Aorta (tissue), 5 donors: ENCODE measurements around the gene ARHGAP4. TPM values are rescaled to one million over a fixed set of nuclear protein-coding genes. Genes with fewer than 3 reads are reported as not detected.

Experiments used
- ATAC-seq: fragments of 200-7000 bp; cut with Tn5 transposase; one replicate; pipeline ENCODE4 v1.9.1; 2022; ENCODE audit warnings: moderate library complexity; ENCODE audit not compliant: low FRiP score
- DNase-seq, 2 donors: peaks; one replicate each; pipeline ENCODE4 v3.0.0-alpha.2; 2020
- H3K27ac ChIP-seq, 2 donors: one replicate each; pipeline ENCODE4 v1.5.1; 2013; ENCODE audit warnings: low read length in 2 of 2, mild to moderate bottlenecking in 2 of 2, moderate library complexity in 2 of 2, control low read depth in 1 of 2, inconsistent platforms in 1 of 2, low read depth in 1 of 2
- H3K27me3 ChIP-seq, 2 donors: one replicate each; pipeline ENCODE4 v1.6.1; 2013; ENCODE audit warnings: control low read depth in 1 of 2, low read length in 1 of 2, mild to moderate bottlenecking in 1 of 2, moderate library complexity in 1 of 2; ENCODE audit not compliant: insufficient read depth in 2 of 2, control insufficient read depth in 1 of 2
- H3K36me3 ChIP-seq, 2 donors: one replicate each; pipeline ENCODE4 v1.6.1; 2013; ENCODE audit warnings: control low read depth in 1 of 2, low read length in 1 of 2, mild to moderate bottlenecking in 1 of 2; ENCODE audit not compliant: insufficient read depth in 2 of 2, control insufficient read depth in 1 of 2
- H3K4me1 ChIP-seq, 2 donors: one replicate each; pipeline ENCODE4 v1.6.1; 2013; ENCODE audit warnings: low read length in 2 of 2, control low read depth in 1 of 2, mild to moderate bottlenecking in 1 of 2, moderate library complexity in 1 of 2; ENCODE audit not compliant: insufficient read depth in 2 of 2, control insufficient read depth in 1 of 2
- H3K4me3 ChIP-seq, 2 donors: one replicate each; pipeline ENCODE4 v1.5.1; 2013; ENCODE audit warnings: low read length in 2 of 2, control low read depth in 1 of 2, mild to moderate bottlenecking in 1 of 2
- H3K9me3 ChIP-seq: one replicate; pipeline ENCODE4 v1.6.1; 2013; ENCODE audit warnings: mild to moderate bottlenecking, low read length; ENCODE audit not compliant: control insufficient read depth
- WGBS, 2 donors: extraction: QIAGEN DNeasy Blood & Tissue Kit; methylation state at CpG; one replicate each; pipeline ENCODE4 v1.1.7; 2013; 5-methylcytosine and 5-hydroxymethylcytosine counted together
- intact Hi-C, 2 donors: fragments of 100-400 bp; cut with DNase I; formaldehyde crosslinking; loops; one replicate each; pipeline versions ENCODE4 v1.14.2 to v1.15.0; 2022
- polyA plus RNA-seq, 2 donors: library from polyadenylated mRNA; stranded (reverse); fragments of 200-250 nt; gene quantifications; one replicate each; pipeline ENCODE4 v1.2.3, GENCODE V29; 2013
- total RNA-seq, 2 donors: library from RNA; stranded (reverse); fragmentation: NEBNext Ultra II Directional; extraction: Animal tissue kit (Norgen Biotek cat#: 25700); gene quantifications; one replicate each; pipeline ENCODE4 v1.2.1, GENCODE V29; 2021
- donor health status: healthy with polysubstance abuse.
- donor health status: Bipolar disorder and iron deficiency.
- donor health status: DM: no; HTN: no; CAD: no.
- donor health status: DM: no; HTN: no; CAD: no.
- donor health status: DM: yes; HTN: yes; CAD: no.

ARHGAP4 gene
- total and polyA plus RNA-seq, 4 donors, result 13.5 to 81.3 (median 34.0) TPM

DNA sequence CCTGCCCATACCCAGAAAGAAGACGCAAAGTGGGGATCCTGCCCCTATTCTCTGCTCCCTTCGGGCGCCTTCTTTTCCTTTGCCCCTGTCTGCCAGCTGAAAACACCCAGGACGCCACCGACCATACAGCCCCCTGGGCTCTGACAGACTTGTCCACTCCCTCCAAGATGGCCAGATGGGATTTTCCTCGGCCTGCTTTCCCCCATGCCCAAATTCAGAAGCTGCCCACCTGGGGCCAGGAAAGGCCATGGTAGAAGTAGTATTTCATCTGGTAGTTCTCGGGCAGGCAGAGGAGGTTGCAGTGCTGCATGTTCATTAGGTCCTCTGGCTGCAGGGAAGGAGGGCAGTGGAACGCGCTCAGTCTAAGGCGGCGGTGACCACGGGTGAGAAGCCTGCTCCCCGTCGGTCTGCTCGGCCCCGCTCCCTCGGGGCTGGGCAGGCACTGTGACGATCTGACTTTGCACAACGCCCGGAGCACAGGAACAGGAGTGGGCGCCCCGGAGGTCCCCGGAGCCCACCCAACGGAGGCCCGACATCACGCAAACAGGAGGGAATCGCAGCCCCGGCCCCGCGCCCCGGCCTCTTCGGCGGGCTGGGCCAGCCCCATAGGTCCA is 8.2 kb upstream of the ARHGAP4 start:
- ATAC-seq (peak; percentile 7), DNase-seq (peak in 1 of 2 donors; percentile 32)
- H3K27ac ChIP-seq, result no peak overlapping the region
- 4 to 14% methylated on average over 31 to 33 of the region's 33 CpGs for WGBS, 2 donors
- peak overlapping the region; percentile 49 to 55 for H3K4me3 ChIP-seq
- intact Hi-C loops, result no loop called here
- H3K27me3 ChIP-seq, result no peaks in the 10 kb centered on the region
- H3K9me3 ChIP-seq, result no peaks in the 10 kb centered on the region
- H3K36me3 ChIP-seq, result no peaks in the 10 kb centered on the region
- H3K4me1 ChIP-seq, result no peaks in the 10 kb centered on the region

DNA sequence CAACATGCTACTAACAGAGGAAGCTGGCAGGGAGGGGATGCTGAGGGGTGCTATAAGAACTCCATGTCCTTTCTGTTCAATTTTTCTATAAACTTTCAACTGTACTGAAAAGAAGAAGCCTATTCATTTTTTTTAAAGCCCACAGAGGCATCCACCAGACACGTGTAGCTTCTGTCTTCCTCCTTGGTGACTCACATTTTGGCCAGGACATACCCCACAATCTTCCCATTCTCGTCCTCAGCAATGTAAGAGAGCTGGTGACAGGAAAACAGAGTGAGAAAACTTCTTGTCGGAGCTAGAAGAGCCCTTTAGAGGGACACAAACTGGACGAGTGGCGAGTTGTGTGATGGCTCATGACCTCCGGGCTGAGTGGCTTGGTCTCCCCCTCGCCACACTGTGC is 7.7 kb upstream of the ARHGAP4 start:
- Histone ChIP-seq H3K27ac (no peak overlapping the region), H3K36me3 (no peaks in the 10 kb centered on the region), H3K4me1 (no peaks in the 10 kb centered on the region), H3K9me3 (no peaks in the 10 kb centered on the region), H3K4me3 (no peak overlapping the region), H3K27me3 (no peaks in the 10 kb centered on the region)
- ATAC-seq, result no peak
- 31 to 57% methylated on average over 7 of the region's 7 CpGs for WGBS, 2 donors
- no peak for DNase-seq
- intact Hi-C loops, result no loop called here

DNA sequence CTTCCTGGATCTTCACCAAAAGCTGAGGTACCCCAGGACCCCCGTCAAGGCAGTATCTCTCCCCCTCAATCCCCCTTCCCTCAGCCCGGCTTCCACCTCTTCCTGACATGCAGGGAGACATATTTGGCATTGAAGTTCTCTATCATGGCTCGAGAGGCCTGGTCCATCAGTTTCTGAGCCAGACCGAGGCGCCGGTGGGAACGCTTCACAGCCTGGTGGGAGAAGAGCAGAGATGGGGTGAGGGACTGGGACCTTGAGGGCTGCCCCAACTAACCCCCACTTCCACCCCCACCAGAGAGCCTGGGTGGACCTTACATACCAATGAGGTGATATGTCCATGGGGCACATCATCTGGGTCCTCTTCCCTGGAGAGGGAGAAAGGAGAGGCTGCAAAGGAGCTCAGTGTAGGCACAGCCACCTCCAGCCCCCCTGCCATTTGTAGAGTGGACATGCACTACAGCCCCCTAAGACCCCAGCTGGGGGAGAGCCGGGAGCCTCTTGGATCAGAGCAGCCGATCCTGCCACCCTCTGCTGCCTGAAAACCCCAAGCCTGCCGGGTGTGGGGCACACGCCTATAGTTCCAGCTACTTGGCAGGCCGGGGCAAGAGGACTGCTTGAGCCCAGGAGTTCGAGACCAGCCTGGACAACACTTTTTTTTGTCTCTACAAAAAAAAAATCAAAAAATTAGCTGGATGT is 6.3 kb upstream of the ARHGAP4 start:
- H3K36me3 ChIP-seq, result no peaks in the 10 kb centered on the region
- no peak for ATAC-seq
- peak in 1 of 2 donors; percentile 38 for DNase-seq

DNA sequence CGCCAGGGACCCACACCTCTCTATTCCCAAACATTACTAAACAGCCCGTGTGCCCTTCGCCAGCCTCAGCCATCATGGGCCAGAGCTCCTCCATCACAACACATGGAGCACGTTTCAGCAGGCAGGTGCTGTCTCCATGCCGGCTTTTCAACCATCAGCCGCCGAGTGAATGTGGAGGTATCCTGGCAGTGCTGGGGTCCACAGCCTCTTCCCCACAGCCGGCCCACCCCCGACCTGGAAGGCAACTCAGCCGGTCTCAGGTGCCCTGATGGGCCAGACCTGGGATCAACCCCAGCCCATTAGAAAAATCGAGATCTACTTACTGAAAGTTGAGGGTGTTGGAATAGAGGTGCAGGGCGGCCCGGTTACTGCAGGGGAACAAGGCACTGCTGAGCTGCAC is 5.7 kb upstream of the ARHGAP4 start:
- DNase-seq, result no peak
- Histone ChIP-seq H3K27me3 (no peaks in the 10 kb centered on the region), H3K36me3 (no peaks in the 10 kb centered on the region), H3K4me3 (no peak overlapping the region), H3K9me3 (no peaks in the 10 kb centered on the region), H3K4me1 (no peaks in the 10 kb centered on the region), H3K27ac (no peak overlapping the region)
- ATAC-seq, result no peak
- 88 to 92% methylated on average over 13 of the region's 13 CpGs for WGBS, 2 donors
- intact Hi-C loops, result no loop called here

More for the DNA sequence above, 6.3 kb upstream of the ARHGAP4 start:
- WGBS, 2 donors, result 91 to 93% methylated on average over 13 of the region's 13 CpGs
- H3K27me3 ChIP-seq, result no peaks in the 10 kb centered on the region
- H3K4me1 ChIP-seq, result no peaks in the 10 kb centered on the region
- no peak overlapping the region for H3K4me3 ChIP-seq
- intact Hi-C loops, result no loop called here
- H3K27ac ChIP-seq, result no peak overlapping the region
- no peaks in the 10 kb centered on the region for H3K9me3 ChIP-seq

DNA sequence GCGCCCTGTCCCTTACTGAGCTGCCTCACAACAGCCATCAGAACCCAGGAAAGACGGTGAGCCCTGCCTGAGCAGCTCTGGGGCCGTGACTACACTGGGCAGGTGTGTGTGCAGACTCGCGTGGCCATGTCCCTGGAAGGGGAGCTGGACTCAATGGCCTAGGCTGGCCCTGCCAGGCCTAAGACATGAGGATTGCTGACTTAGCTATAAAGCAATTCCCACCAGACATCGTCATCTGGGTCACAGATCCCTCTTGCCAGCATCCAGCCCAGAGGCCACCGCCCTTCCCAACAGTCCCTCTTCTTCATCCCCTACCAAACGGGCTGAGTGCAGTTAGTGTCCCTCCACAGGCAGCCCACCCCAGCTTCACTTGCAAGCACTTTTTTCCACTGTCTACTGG is 5.1 kb upstream of the ARHGAP4 start:
- ATAC-seq (no peak), DNase-seq (no peak)
- Histone ChIP-seq H3K4me3 (no peak overlapping the region), H3K27me3 (no peaks in the 10 kb centered on the region), H3K9me3 (no peaks in the 10 kb centered on the region), H3K4me1 (no peaks in the 10 kb centered on the region), H3K27ac (no peak overlapping the region), H3K36me3 (no peaks in the 10 kb centered on the region)
- 88% methylated on average over 8 of the region's 8 CpGs for WGBS, 2 donors
- intact Hi-C loops, result no loop called here

DNA sequence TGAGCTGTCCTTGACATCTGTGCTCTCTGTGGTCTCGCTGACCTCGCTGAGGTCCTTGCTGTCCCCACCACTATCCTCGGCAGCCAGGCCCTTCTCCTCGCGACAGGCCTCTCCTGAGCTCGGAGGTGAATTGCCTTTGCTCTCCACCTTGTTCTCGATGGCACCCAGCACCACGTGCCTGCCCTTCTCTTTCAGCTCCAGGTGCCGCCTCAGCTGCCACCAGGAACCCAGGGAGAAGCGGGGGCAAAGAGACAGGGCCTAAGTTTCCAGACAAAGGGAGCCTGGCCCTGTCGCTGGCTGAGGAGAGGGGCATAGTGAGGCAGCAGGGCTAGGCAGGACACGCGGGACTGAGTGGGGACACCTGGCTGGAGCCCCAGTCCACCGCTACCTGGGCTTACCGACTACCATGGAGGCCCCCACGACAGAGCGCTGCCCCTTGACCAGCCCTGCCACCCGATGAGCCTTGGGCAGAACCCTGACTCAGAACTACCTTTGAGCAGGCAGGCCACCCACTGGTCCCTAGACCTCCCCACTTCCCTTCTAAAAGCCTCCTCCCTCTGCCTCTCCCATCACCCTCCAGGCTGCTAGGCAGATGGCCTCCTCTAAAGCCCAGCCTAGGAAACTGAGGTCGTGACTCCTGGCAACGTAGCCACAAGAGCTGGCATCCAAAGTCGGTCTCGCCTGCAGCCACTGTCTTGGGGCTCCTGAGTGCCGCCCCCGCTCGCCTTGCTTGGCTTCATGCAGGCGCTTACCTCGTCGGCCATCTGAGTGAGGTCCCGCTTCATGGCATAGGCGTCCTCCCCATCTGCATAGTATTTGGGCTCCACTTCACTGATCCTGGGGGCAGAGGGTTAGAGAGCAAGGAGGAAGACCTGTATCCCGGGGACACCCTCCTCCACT is 4.2 kb upstream of the ARHGAP4 start:
- no peaks in the 10 kb centered on the region for H3K9me3 ChIP-seq
- intact Hi-C loops, result no loop called here
- WGBS, 2 donors, result 89 to 91% methylated on average over 31 of the region's 31 CpGs
- no peak overlapping the region for H3K4me3 ChIP-seq
- ATAC-seq (no peak), DNase-seq (no peak)
- H3K36me3 ChIP-seq, result no peaks in the 10 kb centered on the region
- no peak overlapping the region for H3K27ac ChIP-seq
- no peaks in the 10 kb centered on the region for H3K27me3 ChIP-seq
- H3K4me1 ChIP-seq, result no peaks in the 10 kb centered on the region

DNA sequence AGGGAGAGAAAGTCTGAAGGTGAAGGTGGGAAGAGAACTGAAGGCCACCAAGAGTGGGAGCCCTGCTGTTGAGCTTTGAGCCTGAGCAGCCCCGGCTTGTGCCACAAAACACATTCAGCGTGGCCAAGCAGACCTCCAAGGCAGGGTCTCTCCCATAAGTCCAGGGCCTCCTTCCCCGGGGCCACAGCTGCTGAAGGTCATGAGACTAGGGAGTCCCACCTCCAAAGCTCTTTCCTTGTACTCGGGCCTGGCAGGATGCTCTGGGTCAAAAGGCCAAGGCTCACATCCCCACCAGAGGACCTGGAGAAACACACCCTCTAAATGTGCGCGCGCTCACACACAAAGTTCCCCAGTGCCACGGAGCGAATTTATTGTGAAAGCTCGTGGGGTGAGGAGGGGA is 3.5 kb upstream of the ARHGAP4 start:
- no peaks in the 10 kb centered on the region for H3K9me3 ChIP-seq
- no peaks in the 10 kb centered on the region for H3K27me3 ChIP-seq
- H3K36me3 ChIP-seq, result no peaks in the 10 kb centered on the region
- H3K4me1 ChIP-seq, result no peaks in the 10 kb centered on the region
- ATAC-seq (no peak), DNase-seq (no peak)
- intact Hi-C loops, result loop anchor here in 1 of 2 donors (2.0 kb wide), 1 partner anchor 43 kb away; the partner anchor contains the start of gene TMEM187
- 85 to 88% methylated on average over 10 of the region's 10 CpGs for WGBS, 2 donors
- no peak overlapping the region for H3K4me3 ChIP-seq
- no peak overlapping the region for H3K27ac ChIP-seq

DNA sequence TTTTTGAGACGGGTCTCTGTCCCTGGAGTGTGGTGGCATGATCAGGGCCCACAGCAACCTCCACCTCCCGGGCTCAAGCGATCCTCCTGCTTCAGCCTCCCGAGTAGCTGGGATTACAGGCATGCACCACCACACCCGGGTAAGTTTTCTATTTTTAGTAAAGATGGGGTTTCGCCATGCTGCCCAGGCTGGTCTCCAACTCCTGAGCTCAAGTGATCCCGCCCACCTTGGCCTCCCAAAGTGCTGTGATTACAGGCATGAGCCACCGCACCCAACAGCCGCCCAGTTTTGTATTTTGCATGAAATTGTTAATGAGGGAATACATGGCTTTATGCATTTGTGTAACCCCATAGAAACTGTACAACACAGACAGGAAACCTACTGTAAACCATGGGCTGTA is 2.8 kb upstream of the ARHGAP4 start:
- H3K4me1 ChIP-seq, result no peaks in the 10 kb centered on the region
- ATAC-seq (no peak), DNase-seq (no peak)

More for the DNA sequence above, 2.8 kb upstream of the ARHGAP4 start:
- H3K4me3 ChIP-seq, result no peak overlapping the region
- H3K36me3 ChIP-seq, result no peaks in the 10 kb centered on the region
- H3K9me3 ChIP-seq, result no peaks in the 10 kb centered on the region
- WGBS, 2 donors, result 46 to 50% methylated on average over 9 of the region's 9 CpGs
- no peaks in the 10 kb centered on the region for H3K27me3 ChIP-seq
- intact Hi-C loops, result loop anchor here in 1 of 2 donors (2.0 kb wide), 1 partner anchor 44 kb away; the partner anchor contains the start of gene TMEM187
- no peak overlapping the region for H3K27ac ChIP-seq
